HEK293 (cell line): Measurements from ENCODE around the gene LEMD1.

ENCODE experiments used
- CTCF ChIA-PET: fragments of 350-600 bp; formaldehyde crosslinking; extraction: SDS; loops from one replicate; lab custom pipeline; 2021; ENCODE audit warnings: antibody characterized with exemption; lab: Yijun Ruan, JAX
- POLR2A ChIA-PET: fragments of 300-600 bp; formaldehyde crosslinking; extraction: SDS; loops from one replicate; lab custom pipeline; 2020; ENCODE audit warnings: antibody characterized with exemption, inconsistent platforms; lab: Yijun Ruan, JAX
- H3K27ac ChIP-seq: fragments of 200-500 bp; sonication (Bioruptor generic); 2 replicates; pipeline ENCODE4 v1.5.1; 2014; ENCODE audit warnings: low read depth, low read length, control low read depth, inconsistent platforms; ENCODE audit errors: extremely low read depth
- H3K36me3 ChIP-seq, 2 experiments: fragments of 200-500 bp in 1 of 2; sonication (Bioruptor generic) in 1 of 2; 1 replicate in 1 of 2; 2 replicates in 1 of 2; pipeline ENCODE4 v1.5.1; 2014 to 2017; ENCODE audit warnings: inconsistent platforms in 2 of 2, low read length in 2 of 2; ENCODE audit not compliant: control insufficient read depth in 2 of 2, insufficient read depth in 1 of 2
- H3K4me1 ChIP-seq: fragments of 200-500 bp; sonication (Bioruptor generic); 2 replicates; pipeline ENCODE4 v1.5.1; 2014; ENCODE audit warnings: mild to moderate bottlenecking, low read length, inconsistent platforms; ENCODE audit not compliant: control insufficient read depth, insufficient read depth
- H3K4me3 ChIP-seq: 2 replicates; pipeline ENCODE4 v1.5.1; 2011; ENCODE audit warnings: low read depth, mild to moderate bottlenecking, control low read depth, low read length, moderate library complexity
- H3K9me3 ChIP-seq: fragments of 200-500 bp; sonication (Bioruptor generic); 2 replicates; pipeline ENCODE4 v1.5.1; 2014; ENCODE audit warnings: low read depth, low read length, inconsistent platforms; ENCODE audit not compliant: control insufficient read depth, insufficient read depth
- GLI4 ChIP-seq: fragments of 450-650 bp; formaldehyde crosslinking; IDR thresholded peaks from 2 replicates; pipeline ENCODE4 v1.5.1; 2016; ENCODE audit warnings: missing biosample characterization, missing genetic modification characterization
- HOXC10 ChIP-seq: sonication (generic); formaldehyde crosslinking; IDR thresholded peaks from 2 replicates; pipeline ENCODE4 v1.8.1; 2023; ENCODE audit warnings: mild to moderate bottlenecking, missing genetic modification reagents
- KLF1 ChIP-seq: fragments of 450-650 bp; formaldehyde crosslinking; IDR thresholded peaks from 2 replicates; pipeline ENCODE4 v1.5.1; 2016; ENCODE audit warnings: missing biosample characterization, missing genetic modification characterization
- KLF8 ChIP-seq: fragments of 450-650 bp; formaldehyde crosslinking; IDR thresholded peaks from 2 replicates; pipeline ENCODE4 v1.5.1; 2016; ENCODE audit warnings: missing biosample characterization, missing genetic modification characterization
- ZBTB10 ChIP-seq: fragments of 450-650 bp; formaldehyde crosslinking; IDR thresholded peaks from 2 replicates; pipeline ENCODE4 v1.5.1; 2016; ENCODE audit warnings: missing biosample characterization, missing genetic modification characterization
- ZBTB20 ChIP-seq: fragments of 450-650 bp; formaldehyde crosslinking; IDR thresholded peaks from 2 replicates; pipeline ENCODE4 v1.5.1; 2016; ENCODE audit warnings: missing biosample characterization, missing genetic modification characterization
- ZBTB26 ChIP-seq: fragments of 450-650 bp; formaldehyde crosslinking; optimal IDR thresholded peaks from 2 replicates; pipeline ENCODE3; 2016; ENCODE audit warnings: missing biosample characterization, mild to moderate bottlenecking, missing genetic modification characterization
- ZFHX2 ChIP-seq: fragments of 450-650 bp; formaldehyde crosslinking; conservative IDR thresholded peaks from 2 replicates; pipeline ENCODE4 v1.5.1; 2016; ENCODE audit warnings: missing biosample characterization, missing genetic modification characterization
- ZNF10 ChIP-seq: fragments of 450-650 bp; formaldehyde crosslinking; IDR thresholded peaks from 2 replicates; pipeline ENCODE4 v1.5.1; 2017; ENCODE audit warnings: missing biosample characterization, missing genetic modification characterization
- ZNF155 ChIP-seq: fragments of 450-650 bp; formaldehyde crosslinking; IDR thresholded peaks from 2 replicates; pipeline ENCODE4 v1.5.1; 2016; ENCODE audit warnings: missing biosample characterization, missing genetic modification characterization
- ZNF184 ChIP-seq: fragments of 450-650 bp; IDR thresholded peaks from 2 replicates; pipeline ENCODE4 v1.5.1; 2018; ENCODE audit warnings: missing biosample characterization, mild to moderate bottlenecking, missing genetic modification characterization
- ZNF2 ChIP-seq: fragments of 450-650 bp; formaldehyde crosslinking; IDR thresholded peaks from 2 replicates; pipeline ENCODE4 v1.5.1; 2016; ENCODE audit warnings: missing biosample characterization, missing genetic modification characterization
- ZNF248 ChIP-seq: fragments of 450-650 bp; formaldehyde crosslinking; IDR thresholded peaks from 2 replicates; pipeline ENCODE4 v1.5.1; 2017; ENCODE audit warnings: missing biosample characterization, missing genetic modification characterization
- ZNF280C ChIP-seq: fragments of 450-650 bp; formaldehyde crosslinking; IDR thresholded peaks from 2 replicates; pipeline ENCODE4 v1.5.1; 2016; ENCODE audit warnings: missing biosample characterization, missing genetic modification characterization
- ZNF426 ChIP-seq: fragments of 450-650 bp; formaldehyde crosslinking; IDR thresholded peaks from 2 replicates; pipeline ENCODE4 v1.5.1; 2017; ENCODE audit warnings: missing biosample characterization, missing genetic modification characterization, mild to moderate bottlenecking, inconsistent platforms, moderate library complexity
- ZNF514 ChIP-seq: fragments of 450-650 bp; formaldehyde crosslinking; IDR thresholded peaks from 2 replicates; pipeline ENCODE4 v1.5.1; 2016; ENCODE audit warnings: missing biosample characterization, missing genetic modification characterization
- ZNF843 ChIP-seq: fragments of 450-650 bp; formaldehyde crosslinking; IDR thresholded peaks from 2 replicates; pipeline ENCODE4 v1.5.1; 2016; ENCODE audit warnings: missing biosample characterization, missing genetic modification characterization
- ZSCAN30 ChIP-seq: fragments of 450-650 bp; IDR thresholded peaks from 2 replicates; pipeline ENCODE4 v1.5.1; 2018; ENCODE audit warnings: missing biosample characterization, mild to moderate bottlenecking, missing genetic modification characterization, moderate library complexity
- TF ChIP-seq, protein P1 (sequence below): fragments of 450-650 bp; formaldehyde crosslinking; IDR thresholded peaks from 2 replicates; pipeline ENCODE4 v1.5.1; 2016; ENCODE audit warnings: missing biosample characterization, missing genetic modification characterization

The LEMD1 gene

DNA sequence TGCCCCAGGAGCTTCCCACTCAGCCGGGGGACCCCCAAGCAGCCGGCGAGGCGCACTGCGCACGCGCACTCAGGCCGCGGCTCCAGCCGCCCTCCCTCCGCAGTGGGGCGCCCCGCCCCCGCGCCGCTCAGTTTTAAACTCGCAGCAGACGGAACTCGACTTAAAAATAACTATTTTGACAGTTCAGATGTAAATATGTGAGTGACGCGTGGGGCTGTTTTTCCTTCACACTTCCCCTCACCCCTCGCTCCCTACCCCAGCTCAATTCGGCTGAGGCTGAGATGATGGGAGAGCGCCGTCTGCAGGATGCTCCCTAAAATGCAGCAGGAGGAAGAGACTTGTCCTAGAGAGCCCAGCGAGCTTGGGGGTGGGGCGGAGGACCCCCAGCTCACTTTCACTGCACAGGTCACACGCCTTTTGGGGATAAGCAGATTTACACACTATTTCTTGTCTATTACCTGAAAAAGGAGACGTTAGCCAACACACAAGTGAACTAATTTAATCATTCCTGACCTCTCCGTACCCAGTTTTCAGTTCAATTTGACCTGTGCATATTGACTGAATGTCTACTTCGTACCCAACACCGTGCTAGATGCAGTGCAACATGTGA lies 8.9 kb upstream of the LEMD1 start (continued):
- TF ChIP-seq ZNF2 (0 out of 2 replicates have a peak, but pooled peaks have one; percentile 35), ZNF280C (tag by site-specific recombination) (no peak), ZFHX2 (tag by site-specific recombination) (peak; percentile 82)

- TF ChIP-seq ZNF155 (tag by site-specific recombination) = no peak
- no peak for TF ChIP-seq HOXC10 (CRISPR knock-in tag)
- TF ChIP-seq ZNF843 = no peak
- no peak for TF ChIP-seq KLF8 (tag by site-specific recombination)
- TF ChIP-seq ZNF10 = no peak
- no peak for TF ChIP-seq ZNF184 (tag by site-specific recombination)
- no peak for TF ChIP-seq ZBTB26 (tag by site-specific recombination)
- no peak for TF ChIP-seq GLI4 (tag by site-specific recombination)
- no peak for TF ChIP-seq ZFHX2 (tag by site-specific recombination)
- TF ChIP-seq KLF1 (tag by site-specific recombination) = no peak
- TF ChIP-seq, protein P1, sequence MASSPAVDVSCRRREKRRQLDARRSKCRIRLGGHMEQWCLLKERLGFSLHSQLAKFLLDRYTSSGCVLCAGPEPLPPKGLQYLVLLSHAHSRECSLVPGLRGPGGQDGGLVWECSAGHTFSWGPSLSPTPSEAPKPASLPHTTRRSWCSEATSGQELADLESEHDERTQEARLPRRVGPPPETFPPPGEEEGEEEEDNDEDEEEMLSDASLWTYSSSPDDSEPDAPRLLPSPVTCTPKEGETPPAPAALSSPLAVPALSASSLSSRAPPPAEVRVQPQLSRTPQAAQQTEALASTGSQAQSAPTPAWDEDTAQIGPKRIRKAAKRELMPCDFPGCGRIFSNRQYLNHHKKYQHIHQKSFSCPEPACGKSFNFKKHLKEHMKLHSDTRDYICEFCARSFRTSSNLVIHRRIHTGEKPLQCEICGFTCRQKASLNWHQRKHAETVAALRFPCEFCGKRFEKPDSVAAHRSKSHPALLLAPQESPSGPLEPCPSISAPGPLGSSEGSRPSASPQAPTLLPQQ (tag by site-specific recombination) = no peak
- no peak for TF ChIP-seq ZSCAN30
- no peak for TF ChIP-seq ZNF2
- no peak for TF ChIP-seq ZBTB10
- no peak for TF ChIP-seq ZBTB20 (tag by site-specific recombination)
- TF ChIP-seq ZNF248 = no peak
- TF ChIP-seq ZNF426 = no peak
- TF ChIP-seq ZNF514 = no peak
- Histone ChIP-seq H3K4me3 (peak overlapping the region; percentile 46), H3K4me1 (0 out of 2 replicates have a peak, but pooled peaks cover 2% of the 10 kb centered on the region), H3K27ac (no peak overlapping the region), H3K36me3 (no peaks in the 10 kb centered on the region), H3K9me3 (no peaks in the 10 kb centered on the region)
- POLR2A ChIA-PET = interaction anchor here (0.6 to 1.3 kb wide), 3 partner anchors 11 to 1623 kb away, joined by 3 to 7 read pairs (median 3); partner anchors contain the start of gene PFKFB2
- CTCF ChIA-PET = interaction anchor here (0.6 to 5.0 kb wide), 43 partner anchors 9 to 598 kb away, joined by 3 to 46 read pairs (median 4); partner anchors contain the start of genes BLACAT1, ELK4, KLHDC8A and LEMD1
Measured at GRCh38 chr1:205429762-205430695, 8.2 kb upstream of the LEMD1 start.
